Activated CD8-positive, alpha-beta memory T cell treated with anti-CD3 and anti-CD28 coated beads for 48 hours (primary cell): ENCODE results near the gene TMEM40.
"Not testable (repeated sequence)": the region's sequence is repeated elsewhere in the genome, so short reads cannot be mapped to it uniquely, and the experiment has no call there.

Experiments
- DNase-seq, 3 experiments: peaks; one replicate each; pipeline ENCODE4 v3.0.0-alpha.2; 2020; ENCODE audit warnings: low read depth in 2 of 3, low spot score in 2 of 3

TMEM40 gene

GRCh38 chr3:12759097-12759679 is at the start of gene TMEM40:
Gene TMEM40 (minus strand): TSS chr3:12759259. CDS start chr3:12749832, 9,427 bp downstream.
- no peak for DNase-seq

GRCh38 chr3:12808587-12808986 is 49.5 kb upstream of the TMEM40 start:
- DNase-seq: no peak

GRCh38 chr3:12807601-12808359 is 48.7 kb upstream of the TMEM40 start:
- no peak for DNase-seq

- no peak for DNase-seq
These were observed 48.0 kb upstream of the TMEM40 start for GRCh38 chr3:12807066-12807465.

GRCh38 chr3:12803371-12803770 is 44.3 kb upstream of the TMEM40 start:
- no peak for DNase-seq

- no peak for DNase-seq
These were observed 40.7 kb upstream of the TMEM40 start for GRCh38 chr3:12799525-12800440.

- no peak for DNase-seq
These were observed 39.6 kb upstream of the TMEM40 start for GRCh38 chr3:12798559-12799179.

GRCh38 chr3:12797892-12798558 is 39.0 kb upstream of the TMEM40 start:
- no peak for DNase-seq

GRCh38 chr3:12797124-12797891 is 38.2 kb upstream of the TMEM40 start:
- no peak for DNase-seq

GRCh38 chr3:12796171-12797123 is 37.4 kb upstream of the TMEM40 start, which contains the start of gene CAND2:
Gene CAND2 (plus strand): TSS chr3:12796680. CDS start chr3:12796721, 41 bp downstream.
- no peak for DNase-seq

GRCh38 chr3:12793701-12794100 is 34.6 kb upstream of the TMEM40 start:
- no peak for DNase-seq

GRCh38 chr3:12791430-12791829 is 32.4 kb upstream of the TMEM40 start:
- no peak for DNase-seq

- not testable (repeated sequence) for DNase-seq
These were observed 29.1 kb upstream of the TMEM40 start for GRCh38 chr3:12787967-12788690.

- peak in 2 of 3 experiments; percentile 22 to 23 for DNase-seq
These were observed 28.3 kb upstream of the TMEM40 start for GRCh38 chr3:12787346-12787745.

GRCh38 chr3:12785096-12785495 is 26.0 kb upstream of the TMEM40 start:
- no peak for DNase-seq

GRCh38 chr3:12782172-12782815 is 23.2 kb upstream of the TMEM40 start:
- no peak for DNase-seq

- no peak for DNase-seq
These were observed 21.7 kb upstream of the TMEM40 start for GRCh38 chr3:12780751-12781150.

GRCh38 chr3:12777171-12777570 is 18.1 kb upstream of the TMEM40 start:
- DNase-seq: no peak
